Smooth muscle cell (in vitro differentiated cells): ENCODE measurements around the gene GPR37. TPM values are rescaled to one million over a fixed set of nuclear protein-coding genes. Genes with fewer than 3 reads are reported as not detected.

Source experiments
- DNase-seq: peaks from one replicate; lab custom pipeline; 2025; ENCODE audit not compliant: unreplicated experiment; lab: John Stamatoyannopoulos, UW
- H2AFZ ChIP-seq: fragments of 200-600 bp; sonication (generic); 2 replicates; pipeline ENCODE4 v1.6.0; 2016; ENCODE audit warnings: antibody characterized with exemption, low read depth, mild to moderate bottlenecking
- H3F3A ChIP-seq: fragments of 200-600 bp; sonication (generic); 2 replicates; pipeline ENCODE4 v1.6.0; 2017; ENCODE audit warnings: antibody characterized with exemption, low read depth
- H3K27ac ChIP-seq: fragments of 200-600 bp; sonication (generic); 2 replicates; pipeline ENCODE4 v1.5.1; 2016; ENCODE audit warnings: low read depth, mild to moderate bottlenecking
- H3K27me3 ChIP-seq: fragments of 200-600 bp; sonication (generic); 2 replicates; pipeline ENCODE4 v1.6.1; 2016; ENCODE audit warnings: low read depth, mild to moderate bottlenecking
- H3K36me3 ChIP-seq: fragments of 200-600 bp; sonication (generic); 2 replicates; pipeline ENCODE4 v1.5.1; 2016; ENCODE audit warnings: low read depth
- H3K4me1 ChIP-seq: fragments of 200-600 bp; sonication (generic); 2 replicates; pipeline ENCODE4 v1.5.1; 2016; ENCODE audit warnings: low read depth
- H3K4me2 ChIP-seq: fragments of 200-600 bp; sonication (generic); 2 replicates; pipeline ENCODE4 v1.6.0; 2016; ENCODE audit warnings: mild to moderate bottlenecking
- H3K4me3 ChIP-seq: fragments of 200-600 bp; sonication (generic); 2 replicates; pipeline ENCODE4 v1.5.1; 2016; ENCODE audit warnings: mild to moderate bottlenecking
- H3K79me2 ChIP-seq: fragments of 200-600 bp; sonication (generic); 2 replicates; pipeline ENCODE4 v1.6.0; 2016; ENCODE audit warnings: low read depth, mild to moderate bottlenecking
- H3K9ac ChIP-seq: fragments of 200-600 bp; sonication (generic); 2 replicates; pipeline ENCODE4 v1.6.0; 2016; ENCODE audit warnings: low read depth
- H3K9me3 ChIP-seq: fragments of 200-600 bp; sonication (generic); replicated peaks from 2 replicates; pipeline ENCODE4 v1.5.1; 2016; ENCODE audit warnings: low read depth
- H4K20me1 ChIP-seq: fragments of 200-600 bp; sonication (generic); 2 replicates; pipeline ENCODE4 v1.6.0; 2016; ENCODE audit warnings: low read depth
- WGBS: methylation state at CpG from one replicate; pipeline ENCODE4 v1.1.7; 2016; ENCODE audit warnings: low lambda C conversion rate; 5-methylcytosine and 5-hydroxymethylcytosine counted together
- polyA plus RNA-seq: library from polyadenylated mRNA; unstranded; fragments of >200 nt; fragmentation: Nextera tagmentation; extraction: Ambion mirVana; gene quantifications from 2 replicates; pipeline ENCODE4 v1.2.1, GENCODE V29; 2016
- total RNA-seq: library from RNA; depleted of rRNA; stranded (reverse); fragments of >200 nt; gene quantifications from 2 replicates; pipeline ENCODE4 v1.2.3, GENCODE V29; 2014
- TF ChIP-seq, protein P1 (sequence below): fragments of 200-600 bp; sonication (generic); IDR thresholded peaks from 2 replicates; pipeline ENCODE4 v1.5.1; 2017; ENCODE audit warnings: borderline replicate concordance, mild to moderate bottlenecking, antibody characterized with exemption; ENCODE audit not compliant: insufficient read depth, poor library complexity, severe bottlenecking

Gene GPR37
- total and polyA plus RNA-seq, 2 experiments from 2014 or later: 0.38 to 1.3 TPM

DNA sequence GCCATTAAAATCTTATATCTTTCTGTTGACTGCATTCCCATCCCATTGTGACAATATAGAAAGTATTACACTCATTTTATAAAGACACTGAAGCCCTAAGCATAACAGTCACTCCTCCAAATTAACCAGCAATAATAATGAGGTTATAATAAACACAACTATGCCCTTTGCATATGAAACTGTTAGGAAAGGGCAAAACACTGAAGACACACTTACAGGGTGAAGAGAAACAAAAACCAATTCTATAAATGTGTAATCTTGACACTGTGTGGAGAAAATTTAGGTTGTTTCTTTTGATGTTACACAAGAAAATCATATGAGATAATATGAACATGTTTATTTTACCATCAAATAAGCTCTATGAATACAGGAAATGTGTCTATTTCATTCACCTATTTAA is 14.0 kb upstream of the GPR37 start:
- no peak overlapping the region for H3K4me2 ChIP-seq
- no peak overlapping the region for H3K4me3 ChIP-seq

GRCh38 chr7:124779194-124779593 is 13.6 kb upstream of the GPR37 start:
- TF ChIP-seq, protein P1, sequence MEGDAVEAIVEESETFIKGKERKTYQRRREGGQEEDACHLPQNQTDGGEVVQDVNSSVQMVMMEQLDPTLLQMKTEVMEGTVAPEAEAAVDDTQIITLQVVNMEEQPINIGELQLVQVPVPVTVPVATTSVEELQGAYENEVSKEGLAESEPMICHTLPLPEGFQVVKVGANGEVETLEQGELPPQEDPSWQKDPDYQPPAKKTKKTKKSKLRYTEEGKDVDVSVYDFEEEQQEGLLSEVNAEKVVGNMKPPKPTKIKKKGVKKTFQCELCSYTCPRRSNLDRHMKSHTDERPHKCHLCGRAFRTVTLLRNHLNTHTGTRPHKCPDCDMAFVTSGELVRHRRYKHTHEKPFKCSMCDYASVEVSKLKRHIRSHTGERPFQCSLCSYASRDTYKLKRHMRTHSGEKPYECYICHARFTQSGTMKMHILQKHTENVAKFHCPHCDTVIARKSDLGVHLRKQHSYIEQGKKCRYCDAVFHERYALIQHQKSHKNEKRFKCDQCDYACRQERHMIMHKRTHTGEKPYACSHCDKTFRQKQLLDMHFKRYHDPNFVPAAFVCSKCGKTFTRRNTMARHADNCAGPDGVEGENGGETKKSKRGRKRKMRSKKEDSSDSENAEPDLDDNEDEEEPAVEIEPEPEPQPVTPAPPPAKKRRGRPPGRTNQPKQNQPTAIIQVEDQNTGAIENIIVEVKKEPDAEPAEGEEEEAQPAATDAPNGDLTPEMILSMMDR: no peak
- Histone ChIP-seq H3K36me3 (no peaks in the 10 kb centered on the region), H3K27ac (no peak overlapping the region), H2AFZ (no peak overlapping the region), H3K4me2 (no peak overlapping the region), H3K9ac (no peak overlapping the region), H3K4me1 (no peaks in the 10 kb centered on the region), H4K20me1 (no peaks in the 10 kb centered on the region), H3K9me3 (no peaks in the 10 kb centered on the region), H3K4me3 (no peak overlapping the region), H3F3A (no peaks in the 10 kb centered on the region), H3K79me2 (no peaks in the 10 kb centered on the region), H3K27me3 (peaks cover 1% of the 10 kb centered on the region)
- 65% methylated on average over 3 of the region's 3 CpGs for WGBS
- no peak for DNase-seq

More for the DNA sequence above, 14.0 kb upstream of the GPR37 start:
- Histone ChIP-seq H3K9ac (no peak overlapping the region), H3K79me2 (no peaks in the 10 kb centered on the region), H3K4me1 (no peaks in the 10 kb centered on the region), H4K20me1 (no peaks in the 10 kb centered on the region), H2AFZ (no peak overlapping the region), H3K27me3 (no peaks in the 10 kb centered on the region), H3K27ac (no peak overlapping the region), H3K9me3 (no peaks in the 10 kb centered on the region), H3F3A (no peaks in the 10 kb centered on the region), H3K36me3 (no peaks in the 10 kb centered on the region)
- TF ChIP-seq, protein P1: no peak
- no peak for DNase-seq

DNA sequence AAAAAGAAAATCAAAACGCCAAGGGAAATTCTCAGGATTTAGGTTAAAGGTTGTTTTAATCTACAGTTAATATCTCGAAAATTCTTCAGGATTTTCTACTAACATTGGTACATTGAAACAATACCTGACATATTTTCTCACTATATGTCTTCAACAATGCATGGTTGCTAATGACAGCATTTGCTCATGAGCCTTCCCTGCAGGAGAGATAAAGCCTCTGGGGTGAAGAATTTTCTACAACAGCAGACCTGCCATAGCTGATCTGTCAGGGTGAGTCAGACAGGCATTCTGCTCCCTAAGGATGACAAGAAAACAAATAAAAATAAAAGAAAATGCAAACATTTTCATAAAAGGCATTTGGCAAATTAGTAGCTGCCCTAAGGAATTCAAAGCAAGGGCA is 11.7 kb upstream of the GPR37 start:
- Histone ChIP-seq H3K9ac (no peak overlapping the region), H3K4me3 (no peak overlapping the region), H3K27ac (no peak overlapping the region), H3K79me2 (no peaks in the 10 kb centered on the region), H3K4me1 (no peaks in the 10 kb centered on the region), H4K20me1 (no peaks in the 10 kb centered on the region), H3F3A (no peaks in the 10 kb centered on the region), H2AFZ (no peak overlapping the region), H3K9me3 (no peaks in the 10 kb centered on the region), H3K36me3 (no peaks in the 10 kb centered on the region), H3K27me3 (peaks cover 4% of the 10 kb centered on the region), H3K4me2 (no peak overlapping the region)
- 73% methylated on average over 2 of the region's 2 CpGs for WGBS
- TF ChIP-seq, protein P1: no peak
- no peak for DNase-seq

- no peaks in the 10 kb centered on the region for H3F3A ChIP-seq
- no peak overlapping the region for H3K4me3 ChIP-seq
- H3K4me1 ChIP-seq: no peaks in the 10 kb centered on the region
- H3K9ac ChIP-seq: no peak overlapping the region
- no peaks in the 10 kb centered on the region for H3K36me3 ChIP-seq
- DNase-seq: no peak
- no peak overlapping the region for H2AFZ ChIP-seq
- peaks cover 4% of the 10 kb centered on the region for H3K27me3 ChIP-seq
- 74% methylated on average over 2 of the region's 2 CpGs for WGBS
- H3K27ac ChIP-seq: no peak overlapping the region
- H3K4me2 ChIP-seq: no peak overlapping the region
- no peaks in the 10 kb centered on the region for H3K79me2 ChIP-seq
- H3K9me3 ChIP-seq: no peaks in the 10 kb centered on the region
- TF ChIP-seq, protein P1: no peak
- H4K20me1 ChIP-seq: no peaks in the 10 kb centered on the region
Observed at GRCh38 chr7:124776153-124776552, 10.6 kb upstream of the GPR37 start.
